ENCODE data around the gene NDUFA7.

DNA sequence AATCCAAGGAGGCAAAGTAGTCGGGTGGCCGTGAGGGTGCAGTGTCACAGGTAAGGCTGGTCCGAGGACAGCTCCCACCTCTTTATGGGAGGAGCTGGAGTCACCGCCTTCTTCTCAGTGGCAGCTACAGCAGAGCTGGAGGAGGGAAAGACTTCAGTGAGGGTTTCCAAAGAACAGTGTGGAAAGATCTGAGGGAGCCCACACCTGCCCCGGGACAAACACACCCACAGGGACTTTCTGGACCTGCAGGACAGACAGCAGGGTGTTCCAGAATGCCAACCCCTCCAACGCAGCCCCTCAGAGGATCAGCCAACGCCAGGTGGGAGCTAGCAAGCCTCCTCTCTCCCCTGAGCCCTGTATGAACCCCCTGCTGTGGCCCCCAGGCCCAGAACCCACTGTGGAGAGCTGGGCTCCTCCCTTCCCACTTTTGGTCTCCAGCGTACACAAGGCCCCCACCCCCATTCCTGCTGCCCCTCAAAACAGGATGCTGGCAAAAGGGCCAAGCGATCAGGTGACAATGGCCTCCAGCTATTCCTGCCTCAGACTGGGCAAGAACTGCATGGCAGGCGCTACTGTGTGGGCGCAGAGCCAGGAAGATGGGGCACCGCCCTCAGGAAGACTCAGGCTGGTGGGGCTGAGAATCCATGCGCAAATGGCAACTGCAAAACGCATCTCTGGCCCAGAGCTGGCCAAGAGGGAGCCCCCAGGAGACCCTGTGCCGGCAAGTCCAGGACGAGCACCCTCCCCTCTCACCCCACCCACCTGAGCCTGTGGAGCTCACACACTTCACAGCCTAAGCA is 9.5 kb downstream of the NDUFA7 start:
- no peak for TF ChIP-seq GATA2 (IDR thresholded peaks at IDR 0.05; ENCODE audit: low read depth, low read length)
- no peak for TF ChIP-seq GATA3 (IDR thresholded peaks at IDR 0.05; ENCODE audit: low read depth, low read length)
